HepG2 (cell line): ENCODE results near the gene FGD5. TPM values are rescaled to one million over a fixed set of nuclear protein-coding genes. Genes with fewer than 3 reads are reported as not detected.
A peak's percentile ranks its signal among the peaks of the same experiment; 100 is the strongest.

ENCODE experiments used
- AHR ChIP-seq: IDR thresholded peaks from 2 replicates; pipeline ENCODE4 v1.6.1; 2018; ENCODE audit warnings: missing genetic modification reagents, missing compliant biosample characterization
- AKNA ChIP-seq: sonication (generic); formaldehyde crosslinking; IDR thresholded peaks from 2 replicates; pipeline ENCODE4 v1.4.0; 2020; ENCODE audit warnings: missing genetic modification reagents, borderline replicate concordance
- CBFB ChIP-seq: sonication (generic); formaldehyde crosslinking; IDR thresholded peaks from 2 replicates; pipeline ENCODE4 v1.4.0; 2020; ENCODE audit warnings: missing genetic modification reagents
- FOXP1 ChIP-seq, 2 experiments: fragments of 450-650 bp in 1 of 2; IDR thresholded peaks; 2 replicates each; pipeline ENCODE4 v1.6.1; 2017 to 2018; ENCODE audit warnings: antibody characterized with exemption in 1 of 2
- GABPB1 ChIP-seq: IDR thresholded peaks from 2 replicates; pipeline ENCODE4 v1.6.1; 2016; ENCODE audit warnings: mild to moderate bottlenecking, missing genetic modification reagents, moderate library complexity, missing compliant biosample characterization
- RXRA ChIP-seq: sonication (generic); formaldehyde crosslinking; IDR thresholded peaks from 2 replicates; pipeline ENCODE4 v1.5.1; 2020; ENCODE audit warnings: missing genetic modification reagents
- STAG1 ChIP-seq: sonication (generic); formaldehyde crosslinking; IDR thresholded peaks from 2 replicates; pipeline ENCODE4 v1.4.0; 2020; ENCODE audit warnings: missing genetic modification reagents
- TAF1 ChIP-seq: sonication (generic); formaldehyde crosslinking; IDR thresholded peaks from 2 replicates; pipeline ENCODE4 v1.4.0; 2020; ENCODE audit warnings: missing genetic modification reagents
- TOPORS ChIP-seq: sonication (generic); formaldehyde crosslinking; IDR thresholded peaks from 2 replicates; pipeline ENCODE4 v1.8.0; 2023; ENCODE audit warnings: mild to moderate bottlenecking, missing genetic modification reagents
- ZNF597 ChIP-seq: sonication (generic); formaldehyde crosslinking; IDR thresholded peaks from 2 replicates; pipeline ENCODE4 v1.5.0; 2020; ENCODE audit warnings: missing genetic modification reagents
- ZNF619 ChIP-seq: sonication (generic); formaldehyde crosslinking; IDR thresholded peaks from 2 replicates; pipeline ENCODE4 v1.4.0; 2020; ENCODE audit warnings: mild to moderate bottlenecking, missing genetic modification reagents
- ZNF790 ChIP-seq: sonication (generic); formaldehyde crosslinking; IDR thresholded peaks from 2 replicates; pipeline ENCODE4 v1.8.0; 2022; ENCODE audit warnings: missing genetic modification reagents, mild to moderate bottlenecking, borderline replicate concordance
- polyA plus RNA-seq, 8 experiments: library from polyadenylated mRNA; depleted of rRNA in 3 of 8; stranded (reverse) in 7 of 8; unstranded in 1 of 8; fragments of >200 nt; fragmentation: Illumina TruSeq in 4 of 8; extraction: Trizol in 4 of 8; gene quantifications; 2 replicates each; pipeline versions ENCODE4 v1.2.1 to v1.2.3, GENCODE V29; 2011 to 2016; ENCODE audit warnings: low read depth in 4 of 8, missing spikeins in 1 of 8, mixed read lengths in 1 of 8; ENCODE audit not compliant: insufficient read depth in 1 of 8
- total RNA-seq, 5 experiments: library from RNA; depleted of rRNA; stranded (reverse); fragments of >200 nt; fragmentation: Illumina TruSeq; extraction: Trizol; gene quantifications; 2 replicates each; pipeline ENCODE4 v1.2.3, GENCODE V29; 2016; ENCODE audit warnings: low read depth in 1 of 5
- TF ChIP-seq, protein P1 (sequence below): sonication (generic); formaldehyde crosslinking; IDR thresholded peaks from 2 replicates; pipeline ENCODE4 v1.4.0; 2020; ENCODE audit warnings: missing genetic modification reagents, borderline replicate concordance
- TF ChIP-seq, protein P2 (sequence below): sonication (generic); formaldehyde crosslinking; IDR thresholded peaks from 2 replicates; pipeline ENCODE4 v1.5.0; 2020; ENCODE audit warnings: missing genetic modification reagents

Gene FGD5
- total and polyA plus RNA-seq, 2 of the 13 experiments (the other 11 are each of a cell fraction or from before 2014, with no cell fraction given), result 0.17 TPM; not detected in 1

GRCh38 chr3:14847613-14848541 is 29.1 kb downstream of the FGD5 start (continued):
- no peak for TF ChIP-seq RXRA (CRISPR knock-in tag)
- no peak for TF ChIP-seq TAF1 (CRISPR knock-in tag)
- TF ChIP-seq GABPB1, result peak; percentile 60
- TF ChIP-seq, protein P1, sequence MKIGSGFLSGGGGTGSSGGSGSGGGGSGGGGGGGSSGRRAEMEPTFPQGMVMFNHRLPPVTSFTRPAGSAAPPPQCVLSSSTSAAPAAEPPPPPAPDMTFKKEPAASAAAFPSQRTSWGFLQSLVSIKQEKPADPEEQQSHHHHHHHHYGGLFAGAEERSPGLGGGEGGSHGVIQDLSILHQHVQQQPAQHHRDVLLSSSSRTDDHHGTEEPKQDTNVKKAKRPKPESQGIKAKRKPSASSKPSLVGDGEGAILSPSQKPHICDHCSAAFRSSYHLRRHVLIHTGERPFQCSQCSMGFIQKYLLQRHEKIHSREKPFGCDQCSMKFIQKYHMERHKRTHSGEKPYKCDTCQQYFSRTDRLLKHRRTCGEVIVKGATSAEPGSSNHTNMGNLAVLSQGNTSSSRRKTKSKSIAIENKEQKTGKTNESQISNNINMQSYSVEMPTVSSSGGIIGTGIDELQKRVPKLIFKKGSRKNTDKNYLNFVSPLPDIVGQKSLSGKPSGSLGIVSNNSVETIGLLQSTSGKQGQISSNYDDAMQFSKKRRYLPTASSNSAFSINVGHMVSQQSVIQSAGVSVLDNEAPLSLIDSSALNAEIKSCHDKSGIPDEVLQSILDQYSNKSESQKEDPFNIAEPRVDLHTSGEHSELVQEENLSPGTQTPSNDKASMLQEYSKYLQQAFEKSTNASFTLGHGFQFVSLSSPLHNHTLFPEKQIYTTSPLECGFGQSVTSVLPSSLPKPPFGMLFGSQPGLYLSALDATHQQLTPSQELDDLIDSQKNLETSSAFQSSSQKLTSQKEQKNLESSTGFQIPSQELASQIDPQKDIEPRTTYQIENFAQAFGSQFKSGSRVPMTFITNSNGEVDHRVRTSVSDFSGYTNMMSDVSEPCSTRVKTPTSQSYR (CRISPR knock-in tag), result 0 out of 2 replicates have a peak, but pooled peaks have one; percentile 12
- no peak for TF ChIP-seq CBFB
- TF ChIP-seq ZNF619, result no peak
- no peak for TF ChIP-seq ZNF597 (CRISPR knock-in tag)
- no peak for TF ChIP-seq AHR
- no peak for TF ChIP-seq TOPORS (CRISPR knock-in tag)
- TF ChIP-seq, protein P2, sequence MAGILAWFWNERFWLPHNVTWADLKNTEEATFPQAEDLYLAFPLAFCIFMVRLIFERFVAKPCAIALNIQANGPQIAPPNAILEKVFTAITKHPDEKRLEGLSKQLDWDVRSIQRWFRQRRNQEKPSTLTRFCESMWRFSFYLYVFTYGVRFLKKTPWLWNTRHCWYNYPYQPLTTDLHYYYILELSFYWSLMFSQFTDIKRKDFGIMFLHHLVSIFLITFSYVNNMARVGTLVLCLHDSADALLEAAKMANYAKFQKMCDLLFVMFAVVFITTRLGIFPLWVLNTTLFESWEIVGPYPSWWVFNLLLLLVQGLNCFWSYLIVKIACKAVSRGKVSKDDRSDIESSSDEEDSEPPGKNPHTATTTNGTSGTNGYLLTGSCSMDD (CRISPR knock-in tag), result no peak
- TF ChIP-seq FOXP1 (IDR thresholded peaks at IDR 0.05), result no peak
- TF ChIP-seq FOXP1 (CRISPR knock-in tag; IDR thresholded peaks at IDR 0.05), result peak; percentile 21; the same call in 1 of the 2 replicates
- TF ChIP-seq AKNA (CRISPR knock-in tag), result no peak
- TF ChIP-seq STAG1 (CRISPR knock-in tag), result no peak
- no peak for TF ChIP-seq ZNF790 (CRISPR knock-in tag)
- TF ChIP-seq, all 625 proteins: peak for 8
